ENCODE results near the gene CDH4.

DNA sequence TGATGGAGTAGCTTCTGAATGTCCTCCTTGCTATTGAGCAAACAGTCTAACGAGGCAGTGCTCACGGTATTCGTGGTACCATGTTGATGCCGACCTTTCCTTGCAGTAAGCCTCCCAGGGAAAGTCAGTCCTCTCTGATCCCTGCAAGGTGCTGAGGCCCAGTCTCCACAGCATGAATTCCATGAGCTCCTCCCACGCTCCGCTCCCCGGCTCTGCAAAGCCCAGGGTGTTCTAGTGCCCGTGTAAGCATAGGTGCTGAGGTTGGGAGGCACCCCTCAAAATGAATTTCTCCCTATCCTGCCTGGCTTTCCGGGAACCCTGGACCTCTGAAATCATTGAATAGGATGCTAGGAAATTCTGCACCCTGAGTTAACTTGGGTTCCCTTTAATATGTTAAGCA, 562.7 kb downstream of the CDH4 start:
- TF ChIP-seq, protein P1, sequence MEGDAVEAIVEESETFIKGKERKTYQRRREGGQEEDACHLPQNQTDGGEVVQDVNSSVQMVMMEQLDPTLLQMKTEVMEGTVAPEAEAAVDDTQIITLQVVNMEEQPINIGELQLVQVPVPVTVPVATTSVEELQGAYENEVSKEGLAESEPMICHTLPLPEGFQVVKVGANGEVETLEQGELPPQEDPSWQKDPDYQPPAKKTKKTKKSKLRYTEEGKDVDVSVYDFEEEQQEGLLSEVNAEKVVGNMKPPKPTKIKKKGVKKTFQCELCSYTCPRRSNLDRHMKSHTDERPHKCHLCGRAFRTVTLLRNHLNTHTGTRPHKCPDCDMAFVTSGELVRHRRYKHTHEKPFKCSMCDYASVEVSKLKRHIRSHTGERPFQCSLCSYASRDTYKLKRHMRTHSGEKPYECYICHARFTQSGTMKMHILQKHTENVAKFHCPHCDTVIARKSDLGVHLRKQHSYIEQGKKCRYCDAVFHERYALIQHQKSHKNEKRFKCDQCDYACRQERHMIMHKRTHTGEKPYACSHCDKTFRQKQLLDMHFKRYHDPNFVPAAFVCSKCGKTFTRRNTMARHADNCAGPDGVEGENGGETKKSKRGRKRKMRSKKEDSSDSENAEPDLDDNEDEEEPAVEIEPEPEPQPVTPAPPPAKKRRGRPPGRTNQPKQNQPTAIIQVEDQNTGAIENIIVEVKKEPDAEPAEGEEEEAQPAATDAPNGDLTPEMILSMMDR (IDR thresholded peaks at IDR 0.05; ENCODE audit: extremely low read depth in 1 of 2, insufficient read depth in 1 of 2, low read depth in 1 of 2, low read length in 2 of 2): no peak
- TF ChIP-seq POLR2A (IDR thresholded peaks at IDR 0.05; ENCODE audit: low read depth, low read length): no peak

Data from endothelial cell of umbilical vein (primary cell).